B cell (primary cell): Measurements from ENCODE around the gene AGR3.

Experiments
- CTCF ChIP-seq: fragments of 200-600 bp; IDR thresholded peaks from one replicate; pipeline ENCODE4 v1.8.0; 2022; ENCODE audit warnings: antibody characterized with exemption, mild to moderate bottlenecking
- EZH2 ChIP-seq: IDR thresholded peaks from 2 replicates; pipeline ENCODE4 v1.6.1; 2012; ENCODE audit warnings: borderline replicate concordance, low read depth, mild to moderate bottlenecking, moderate library complexity, low read length; ENCODE audit not compliant: insufficient read depth, poor library complexity, severe bottlenecking

GRCh38 chr7:16930946-16931345 lies 49.2 kb upstream of the AGR3 start:
- TF ChIP-seq CTCF: no peak
- TF ChIP-seq EZH2: no peak
